ENCODE data around the gene MTFR2.

DNA sequence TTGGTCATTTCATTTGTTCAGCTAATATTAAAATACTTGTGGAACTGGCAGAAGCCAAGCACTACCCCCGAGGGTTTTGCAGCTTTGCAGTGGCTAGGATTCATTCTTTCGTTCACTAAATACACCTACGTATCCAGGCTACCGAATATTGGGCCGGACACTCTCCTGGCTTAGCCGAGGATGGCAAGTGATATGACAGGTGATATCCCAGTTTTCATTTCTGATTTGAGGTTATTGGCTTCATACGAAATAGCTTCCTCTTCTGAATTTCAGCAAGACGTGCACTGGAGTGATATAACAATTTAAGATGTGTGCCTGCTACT lies 536 bp upstream of the MTFR2 start:
- TF ChIP-seq, protein P1, sequence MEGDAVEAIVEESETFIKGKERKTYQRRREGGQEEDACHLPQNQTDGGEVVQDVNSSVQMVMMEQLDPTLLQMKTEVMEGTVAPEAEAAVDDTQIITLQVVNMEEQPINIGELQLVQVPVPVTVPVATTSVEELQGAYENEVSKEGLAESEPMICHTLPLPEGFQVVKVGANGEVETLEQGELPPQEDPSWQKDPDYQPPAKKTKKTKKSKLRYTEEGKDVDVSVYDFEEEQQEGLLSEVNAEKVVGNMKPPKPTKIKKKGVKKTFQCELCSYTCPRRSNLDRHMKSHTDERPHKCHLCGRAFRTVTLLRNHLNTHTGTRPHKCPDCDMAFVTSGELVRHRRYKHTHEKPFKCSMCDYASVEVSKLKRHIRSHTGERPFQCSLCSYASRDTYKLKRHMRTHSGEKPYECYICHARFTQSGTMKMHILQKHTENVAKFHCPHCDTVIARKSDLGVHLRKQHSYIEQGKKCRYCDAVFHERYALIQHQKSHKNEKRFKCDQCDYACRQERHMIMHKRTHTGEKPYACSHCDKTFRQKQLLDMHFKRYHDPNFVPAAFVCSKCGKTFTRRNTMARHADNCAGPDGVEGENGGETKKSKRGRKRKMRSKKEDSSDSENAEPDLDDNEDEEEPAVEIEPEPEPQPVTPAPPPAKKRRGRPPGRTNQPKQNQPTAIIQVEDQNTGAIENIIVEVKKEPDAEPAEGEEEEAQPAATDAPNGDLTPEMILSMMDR (IDR thresholded peaks at IDR 0.05), result no peak
- no peak for TF ChIP-seq POLR2A (IDR thresholded peaks at IDR 0.05)

Measured in tibial nerve (tissue), 3 donors.